AG09319 (cell line): ENCODE measurements around the gene CLEC4M.

Source experiments
- DNase-seq: peaks from one replicate; pipeline ENCODE4 v3.0.0-alpha.2; 2010; ENCODE audit warnings: low read depth; ENCODE audit errors: extremely low read depth
- CTCF ChIP-seq: IDR thresholded peaks from 2 replicates; pipeline ENCODE4 v1.5.1; 2011; ENCODE audit warnings: low read depth, mild to moderate bottlenecking, inconsistent platforms, low read length, moderate library complexity

Gene CLEC4M

GRCh38 chr19:7793493-7793892 lies 30.4 kb downstream of the CLEC4M start:
- TF ChIP-seq CTCF: no peak
- DNase-seq: no peak

GRCh38 chr19:7795555-7796161 lies 32.6 kb downstream of the CLEC4M start:
- no peak for TF ChIP-seq CTCF
- no peak for DNase-seq

GRCh38 chr19:7799640-7800355 lies 36.8 kb downstream of the CLEC4M start:
- peak; percentile 38 for DNase-seq
- TF ChIP-seq CTCF: peak; percentile 42

GRCh38 chr19:7801020-7801570 lies 38.1 kb downstream of the CLEC4M start:
- DNase-seq: no peak
- no peak for TF ChIP-seq CTCF

GRCh38 chr19:7806234-7806633 lies 43.2 kb downstream of the CLEC4M start:
- no peak for DNase-seq
- TF ChIP-seq CTCF: no peak

- TF ChIP-seq CTCF: no peak
- no peak for DNase-seq
These were observed 43.8 kb downstream of the CLEC4M start for GRCh38 chr19:7806876-7807275.

GRCh38 chr19:7808108-7808507 lies 45.1 kb downstream of the CLEC4M start:
- TF ChIP-seq CTCF: no peak
- no peak for DNase-seq
